ENCODE results near the gene ADGRG7. TPM values are rescaled to one million over a fixed set of nuclear protein-coding genes. Genes with fewer than 3 reads are reported as not detected.

The ADGRG7 gene
- total and polyA plus RNA-seq, 2 of the 13 experiments (the other 11 are each of a cell fraction or from before 2014, with no cell fraction given): not detected

- TF ChIP-seq TFDP2 (CRISPR knock-in tag; IDR thresholded peaks at IDR 0.05): no peak
- TF ChIP-seq ZNF564 (CRISPR knock-in tag; IDR thresholded peaks at IDR 0.05): no peak
- no peak for TF ChIP-seq REL (CRISPR knock-in tag; conservative IDR thresholded peaks at IDR 0.05)
- no peak for TF ChIP-seq HOXA5 (CRISPR knock-in tag; IDR thresholded peaks at IDR 0.05)
- TF ChIP-seq PRPF4 (IDR thresholded peaks at IDR 0.05; ENCODE audit: low read depth, low read length, poor library complexity, severe bottlenecking): no peak
- TF ChIP-seq TOPORS (CRISPR knock-in tag; IDR thresholded peaks at IDR 0.05): no peak
- no peak for TF ChIP-seq KDM5B (CRISPR knock-in tag; IDR thresholded peaks at IDR 0.05; ENCODE audit: borderline replicate concordance)
- TF ChIP-seq MTA1 (CRISPR knock-in tag; IDR thresholded peaks at IDR 0.05; ENCODE audit: borderline replicate concordance): no peak
- no peak for TF ChIP-seq ZNF879 (CRISPR knock-in tag; IDR thresholded peaks at IDR 0.05)
- TF ChIP-seq ZNF83 (CRISPR knock-in tag; IDR thresholded peaks at IDR 0.05; ENCODE audit: borderline replicate concordance): no peak
- TF ChIP-seq ZNF224 (CRISPR knock-in tag; IDR thresholded peaks at IDR 0.05): no peak
- peak; percentile 72 for TF ChIP-seq RARA (CRISPR knock-in tag; IDR thresholded peaks at IDR 0.05)
- no peak for TF ChIP-seq ZFYVE20 (CRISPR knock-in tag; IDR thresholded peaks at IDR 0.05; ENCODE audit: borderline replicate concordance, low read depth)
- no peak for TF ChIP-seq SATB2 (CRISPR knock-in tag; IDR thresholded peaks at IDR 0.05)
- TF ChIP-seq HNF4G (IDR thresholded peaks at IDR 0.05; ENCODE audit: borderline replicate concordance, low read depth, low read length): 0 out of 2 replicates have a peak, but pooled peaks have one; percentile 16
- TF ChIP-seq HNF4G (CRISPR knock-in tag; IDR thresholded peaks at IDR 0.05; ENCODE audit: borderline replicate concordance, low read depth): no peak
- peak; percentile 15; the same call in 1 of the 2 replicates for TF ChIP-seq RXRB (CRISPR knock-in tag; IDR thresholded peaks at IDR 0.05; ENCODE audit: borderline replicate concordance)
- peak; percentile 22; the same call in 1 of the 2 replicates for TF ChIP-seq NCOR1 (IDR thresholded peaks at IDR 0.05; ENCODE audit: borderline replicate concordance, low read length)
- TF ChIP-seq RCOR2 (CRISPR knock-in tag; IDR thresholded peaks at IDR 0.05): no peak
- TF ChIP-seq KMT2B (CRISPR knock-in tag; IDR thresholded peaks at IDR 0.05): no peak
- peak; percentile 41; the same call in 1 of the 2 replicates for TF ChIP-seq SALL1 (CRISPR knock-in tag; IDR thresholded peaks at IDR 0.05)
- TF ChIP-seq ZZZ3 (CRISPR knock-in tag; IDR thresholded peaks at IDR 0.05; ENCODE audit: borderline replicate concordance): no peak
- no peak for TF ChIP-seq MXD1 (CRISPR knock-in tag; IDR thresholded peaks at IDR 0.05)
- no peak for TF ChIP-seq ZNF713 (CRISPR knock-in tag; IDR thresholded peaks at IDR 0.05)
- no peak for TF ChIP-seq RBM39 (IDR thresholded peaks at IDR 0.05; ENCODE audit: low read depth, low read length, poor library complexity, severe bottlenecking)
- TF ChIP-seq HNRNPLL (IDR thresholded peaks at IDR 0.05; ENCODE audit: low read depth, low read length, poor library complexity, severe bottlenecking): no peak
- peak; percentile 55 for TF ChIP-seq HNF4A (CRISPR knock-in tag; IDR thresholded peaks at IDR 0.05)
- TF ChIP-seq RBFOX2 (IDR thresholded peaks at IDR 0.05; ENCODE audit: low read depth, low read length): no peak
- peak in 1 of 2 experiments; percentile 72; a peak in 1 of 4 replicates for TF ChIP-seq NR2F1 (CRISPR knock-in tag; IDR thresholded peaks at IDR 0.05)
- TF ChIP-seq CEBPG (CRISPR knock-in tag; IDR thresholded peaks at IDR 0.05): no peak
- TF ChIP-seq MTA3 (CRISPR knock-in tag; IDR thresholded peaks at IDR 0.05): no peak
- TF ChIP-seq SALL2 (CRISPR knock-in tag; IDR thresholded peaks at IDR 0.05): no peak
- no peak for TF ChIP-seq ZNF207 (IDR thresholded peaks at IDR 0.05; ENCODE audit: borderline replicate concordance)
These were observed 31.2 kb downstream of the ADGRG7 start (continued) for GRCh38 chr3:100640633-100641032.
